Measurements from ENCODE around the gene RIPK4. TPM values are rescaled to one million over a fixed set of nuclear protein-coding genes. Genes with fewer than 3 reads are reported as not detected.

RIPK4 gene
- total RNA-seq, 1 donor from 2014 or later: not detected

- Mint-ChIP-seq H3K4me3 (no peak overlapping the region), H3K27ac (ENCODE audit: unreplicated experiment) (no peak overlapping the region), H3K36me3 (ENCODE audit: low read depth) (no peaks in the 10 kb centered on the region), H3K9me3 (peaks cover 7% of the 10 kb centered on the region), H3K27me3 (ENCODE audit: low read depth) (no peaks in the 10 kb centered on the region), H3K4me1 (no peaks in the 10 kb centered on the region)
- no peak for DNase-seq (ENCODE audit: low read depth, low spot score)
- TF ChIP-seq, protein P1, sequence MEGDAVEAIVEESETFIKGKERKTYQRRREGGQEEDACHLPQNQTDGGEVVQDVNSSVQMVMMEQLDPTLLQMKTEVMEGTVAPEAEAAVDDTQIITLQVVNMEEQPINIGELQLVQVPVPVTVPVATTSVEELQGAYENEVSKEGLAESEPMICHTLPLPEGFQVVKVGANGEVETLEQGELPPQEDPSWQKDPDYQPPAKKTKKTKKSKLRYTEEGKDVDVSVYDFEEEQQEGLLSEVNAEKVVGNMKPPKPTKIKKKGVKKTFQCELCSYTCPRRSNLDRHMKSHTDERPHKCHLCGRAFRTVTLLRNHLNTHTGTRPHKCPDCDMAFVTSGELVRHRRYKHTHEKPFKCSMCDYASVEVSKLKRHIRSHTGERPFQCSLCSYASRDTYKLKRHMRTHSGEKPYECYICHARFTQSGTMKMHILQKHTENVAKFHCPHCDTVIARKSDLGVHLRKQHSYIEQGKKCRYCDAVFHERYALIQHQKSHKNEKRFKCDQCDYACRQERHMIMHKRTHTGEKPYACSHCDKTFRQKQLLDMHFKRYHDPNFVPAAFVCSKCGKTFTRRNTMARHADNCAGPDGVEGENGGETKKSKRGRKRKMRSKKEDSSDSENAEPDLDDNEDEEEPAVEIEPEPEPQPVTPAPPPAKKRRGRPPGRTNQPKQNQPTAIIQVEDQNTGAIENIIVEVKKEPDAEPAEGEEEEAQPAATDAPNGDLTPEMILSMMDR (conservative IDR thresholded peaks at IDR 0.05): no peak
Measured at GRCh38 chr21:41742073-41742875, 24.6 kb downstream of the RIPK4 start.

GRCh38 chr21:41741253-41742072 lies 25.4 kb downstream of the RIPK4 start:
- Mint-ChIP-seq H3K9me3 (peaks cover 7% of the 10 kb centered on the region), H3K27me3 (ENCODE audit: low read depth) (no peaks in the 10 kb centered on the region), H3K4me1 (no peaks in the 10 kb centered on the region), H3K27ac (ENCODE audit: unreplicated experiment) (no peak overlapping the region), H3K36me3 (ENCODE audit: low read depth) (peaks cover 2% of the 10 kb centered on the region), H3K4me3 (no peak overlapping the region)
- no peak for DNase-seq (ENCODE audit: low read depth, low spot score)
- TF ChIP-seq, protein P1 (conservative IDR thresholded peaks at IDR 0.05): no peak

DNA sequence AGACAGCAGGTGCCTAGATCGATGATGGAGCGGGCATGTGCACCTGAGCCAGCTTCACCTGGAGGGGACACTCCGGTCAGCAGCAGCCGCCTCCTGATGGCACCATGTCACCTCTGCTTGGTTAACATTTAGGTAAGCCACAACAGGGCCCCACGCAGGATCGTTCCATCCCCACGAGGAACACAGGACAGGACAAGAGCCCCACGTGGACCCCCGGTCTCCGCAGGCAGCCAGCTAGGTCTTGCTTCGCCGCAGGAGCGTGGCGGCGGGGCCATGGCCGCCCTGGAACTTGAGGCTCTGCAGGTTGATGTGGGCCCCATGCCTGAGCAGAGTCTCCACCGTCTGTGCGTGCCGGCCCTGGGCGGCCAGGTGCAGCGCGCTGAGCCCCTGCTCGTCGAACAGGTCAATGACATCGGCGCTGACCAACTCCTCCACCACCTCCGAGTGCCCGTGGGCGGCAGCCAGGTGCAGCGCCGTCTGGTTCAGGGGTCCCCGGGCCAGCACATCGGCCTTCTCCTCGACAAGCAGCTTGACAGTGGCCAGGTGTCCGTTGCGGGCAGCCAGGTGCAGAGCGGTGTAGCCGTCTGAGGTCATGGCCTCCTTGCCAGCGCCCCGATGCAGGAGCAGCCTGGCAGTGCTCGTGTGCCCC lies 26.1 kb downstream of the RIPK4 start:
- no peaks in the 10 kb centered on the region for H3K4me1 Mint-ChIP-seq
- H3K27ac Mint-ChIP-seq (ENCODE audit: unreplicated experiment): no peak overlapping the region
- peaks cover 2% of the 10 kb centered on the region for H3K36me3 Mint-ChIP-seq (ENCODE audit: low read depth)
- no peak for DNase-seq (ENCODE audit: low read depth, low spot score)
- no peaks in the 10 kb centered on the region for H3K27me3 Mint-ChIP-seq (ENCODE audit: low read depth)
- H3K4me3 Mint-ChIP-seq: no peak overlapping the region
- TF ChIP-seq, protein P1 (conservative IDR thresholded peaks at IDR 0.05): no peak
- H3K9me3 Mint-ChIP-seq: peaks cover 7% of the 10 kb centered on the region

- no peak overlapping the region for H3K4me3 Mint-ChIP-seq
- no peaks in the 10 kb centered on the region for H3K27me3 Mint-ChIP-seq (ENCODE audit: low read depth)
- H3K4me1 Mint-ChIP-seq: no peaks in the 10 kb centered on the region
- H3K9me3 Mint-ChIP-seq: peaks cover 7% of the 10 kb centered on the region
- DNase-seq (ENCODE audit: low read depth, low spot score): no peak
- TF ChIP-seq, protein P1 (conservative IDR thresholded peaks at IDR 0.05): no peak
- peaks cover 2% of the 10 kb centered on the region for H3K36me3 Mint-ChIP-seq (ENCODE audit: low read depth)
- H3K27ac Mint-ChIP-seq (ENCODE audit: unreplicated experiment): no peak overlapping the region
Measured at GRCh38 chr21:41739936-41740335, 26.9 kb downstream of the RIPK4 start.

DNA sequence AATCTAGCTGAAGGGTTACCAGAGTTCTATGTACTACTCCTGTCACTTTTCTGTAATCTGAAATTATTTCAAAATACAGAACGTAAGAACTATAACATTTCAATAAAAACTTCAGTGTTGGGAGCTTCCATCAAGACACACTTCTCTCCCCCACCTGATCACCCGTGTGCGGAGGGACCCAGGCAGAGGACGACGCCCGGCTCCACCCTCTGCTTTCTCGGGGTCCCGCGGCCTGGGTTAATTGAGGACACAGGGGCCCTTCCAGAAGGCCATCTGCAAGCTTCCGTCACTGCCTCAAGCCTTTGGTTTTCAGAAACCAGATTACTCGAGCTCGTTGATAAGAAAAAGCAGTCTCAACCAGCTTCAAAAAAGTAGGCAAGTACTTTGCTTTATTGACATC lies 27.8 kb downstream of the RIPK4 start:
- TF ChIP-seq, protein P1 (conservative IDR thresholded peaks at IDR 0.05): no peak
- Mint-ChIP-seq H3K27ac (ENCODE audit: unreplicated experiment) (no peak overlapping the region), H3K27me3 (ENCODE audit: low read depth) (peaks cover under 1% of the 10 kb centered on the region), H3K36me3 (ENCODE audit: low read depth) (peaks cover 2% of the 10 kb centered on the region), H3K9me3 (peaks cover 8% of the 10 kb centered on the region), H3K4me3 (no peak overlapping the region), H3K4me1 (no peaks in the 10 kb centered on the region)
- no peak for DNase-seq (ENCODE audit: low read depth, low spot score)
